Endothelial cell of umbilical vein (primary cell): Measurements from ENCODE around the gene DIO3. TPM values are rescaled to one million over a fixed set of nuclear protein-coding genes. Genes with fewer than 3 reads are reported as not detected.

Experiments used
- BruUV-seq: library from RNA; stranded (reverse); fragments of 400-500 nt; replicated peaks from 2 replicates; lab custom pipeline; 2021; lab: Mats Ljungman, UMichigan
- CTCF ChIA-PET: fragments of 300-600, 350-600 bp; sonication (Branson Sonifier 250); formaldehyde crosslinking; loops from one replicate; lab custom pipeline; 2021; ENCODE audit warnings: antibody characterized with exemption, inconsistent platforms; lab: Charles Lee
- POLR2A ChIA-PET: fragments of 300-600, 350-600 bp; sonication (Branson Sonifier 250); formaldehyde crosslinking; loops from one replicate; lab custom pipeline; 2021; ENCODE audit warnings: antibody characterized with exemption, inconsistent platforms; lab: Charles Lee
- DNase-seq: peaks from one replicate; pipeline ENCODE4 v3.0.0-alpha.2; 2011; ENCODE audit warnings: low read depth, low spot score
- FAIRE-seq: peaks from 2 replicates; lab custom pipeline; 2011; peaks lifted over from hg19 to GRCh38; lab: Jason Lieb, UNC
- H2AFZ ChIP-seq: 2 replicates; pipeline ENCODE4 v1.6.0; 2012; ENCODE audit warnings: low read depth, low read length, control low read depth, inconsistent platforms
- H3K27ac ChIP-seq: 2 replicates; pipeline ENCODE4 v1.5.1; 2011; ENCODE audit warnings: low read depth, mild to moderate bottlenecking, control low read depth, low read length, moderate library complexity; ENCODE audit not compliant: insufficient read depth
- H3K27me3 ChIP-seq, 2 experiments: 2 replicates each; pipeline versions ENCODE4 v1.6.0 to v1.6.1; 2011; ENCODE audit warnings: low read length in 2 of 2, mixed read lengths in 1 of 2; ENCODE audit not compliant: control insufficient read depth in 2 of 2, insufficient read depth in 2 of 2
- H3K36me3 ChIP-seq, 2 experiments: 2 replicates in 1 of 2; 3 replicates in 1 of 2; pipeline ENCODE4 v1.5.1; 2011; ENCODE audit warnings: low read length in 2 of 2, mild to moderate bottlenecking in 1 of 2, moderate library complexity in 1 of 2; ENCODE audit not compliant: control insufficient read depth in 2 of 2, insufficient read depth in 2 of 2; ENCODE audit errors: extremely low read depth in 1 of 2
- H3K4me1 ChIP-seq: 3 replicates; pipeline ENCODE4 v1.5.1; 2011; ENCODE audit warnings: mild to moderate bottlenecking, low read length; ENCODE audit not compliant: control insufficient read depth, insufficient read depth; ENCODE audit errors: extremely low read depth
- H3K4me2 ChIP-seq: 2 replicates; pipeline ENCODE4 v1.6.1; 2011; ENCODE audit warnings: low read length, control low read depth, mixed read lengths; ENCODE audit not compliant: insufficient read depth
- H3K4me3 ChIP-seq, 3 experiments: fragments of 200-600 bp in 1 of 3; sonication (generic), shearing (Covaris generic) in 1 of 3; replicated peaks in 1 of 3; 2 replicates each; pipeline ENCODE4 v1.5.1; 2011 to 2016; ENCODE audit warnings: control low read depth in 3 of 3, low read length in 3 of 3, mild to moderate bottlenecking in 2 of 3, inconsistent platforms in 1 of 3, low read depth in 1 of 3, moderate library complexity in 1 of 3; ENCODE audit not compliant: insufficient read depth in 1 of 3
- H3K79me2 ChIP-seq: 2 replicates; pipeline ENCODE4 v1.6.0; 2012; ENCODE audit warnings: low read length, inconsistent platforms; ENCODE audit not compliant: control insufficient read depth, insufficient read depth
- H3K9ac ChIP-seq: replicated peaks from 2 replicates; pipeline ENCODE3; 2011; ENCODE audit warnings: low read length, control low read depth; ENCODE audit not compliant: insufficient read depth; ENCODE audit errors: extremely low read depth
- H3K9me1 ChIP-seq: replicated peaks from 3 replicates; pipeline ENCODE4 v1.6.0; 2011; ENCODE audit warnings: mild to moderate bottlenecking, low read length; ENCODE audit not compliant: control insufficient read depth, insufficient read depth; ENCODE audit errors: extremely low read depth
- H3K9me3 ChIP-seq: replicated peaks from 2 replicates; pipeline ENCODE4 v1.5.1; 2012; ENCODE audit warnings: low read length, inconsistent platforms; ENCODE audit not compliant: control insufficient read depth, insufficient read depth
- H4K20me1 ChIP-seq: replicated peaks from 2 replicates; pipeline ENCODE3; 2011; ENCODE audit warnings: mild to moderate bottlenecking, low read length; ENCODE audit not compliant: control insufficient read depth, insufficient read depth; ENCODE audit errors: extremely low read depth
- FOS ChIP-seq: IDR thresholded peaks from 2 replicates; pipeline ENCODE4 v1.6.1; 2011; ENCODE audit warnings: mild to moderate bottlenecking, low read length, moderate library complexity, borderline replicate concordance; ENCODE audit not compliant: insufficient read depth
- GATA2 ChIP-seq: IDR thresholded peaks from 2 replicates; pipeline ENCODE4 v1.7.0; 2011; ENCODE audit warnings: low read depth, mild to moderate bottlenecking, moderate library complexity, mixed read lengths, low read length; ENCODE audit not compliant: insufficient read length, insufficient read depth
- JUN ChIP-seq: IDR thresholded peaks from 2 replicates; pipeline ENCODE4 v1.6.1; 2011; ENCODE audit warnings: borderline replicate concordance, low read depth; ENCODE audit not compliant: insufficient read length, insufficient read depth
- MAX ChIP-seq: IDR thresholded peaks from 2 replicates; pipeline ENCODE4 v1.6.1; 2011; ENCODE audit not compliant: insufficient read depth, insufficient read length
- MYC ChIP-seq: IDR thresholded peaks from one replicate; pipeline ENCODE4 v1.6.1; 2011; ENCODE audit warnings: mild to moderate bottlenecking, low read depth, low read length
- POLR2A ChIP-seq: IDR thresholded peaks from 2 replicates; pipeline ENCODE4 v1.6.1; 2012; ENCODE audit warnings: low read depth, mild to moderate bottlenecking, control low read depth, low read length
- POLR2AphosphoS5 ChIP-seq: IDR thresholded peaks from 2 replicates; pipeline ENCODE4 v1.6.1; 2012; ENCODE audit warnings: low read depth, mild to moderate bottlenecking, control low read depth, low read length, moderate library complexity; ENCODE audit not compliant: insufficient read depth
- dilution Hi-C: fragments of 300-500 bp; cut with MboI; formaldehyde crosslinking; loops from one replicate; pipeline ENCODE4 v1.15.0; 2019; ENCODE audit warnings: low sequenced_read_pairs; ENCODE audit not compliant: extremely low pct_ligation_motif_present
- intact Hi-C: fragments of 100-400 bp; cut with micrococcal nuclease; formaldehyde crosslinking; loops from one replicate; pipeline ENCODE4 v1.10.0; 2022
- polyA plus RNA-seq, 4 experiments: library from polyadenylated mRNA; depleted of rRNA in 3 of 4; stranded (reverse) in 3 of 4; unstranded in 1 of 4; fragments of >200 nt; gene quantifications; 2 replicates each; pipeline versions ENCODE4 v1.2.1 to v1.2.3, GENCODE V29; 2011 to 2012; ENCODE audit warnings: missing spikeins in 1 of 4
- total RNA-seq: library from RNA; stranded (reverse); gene quantifications from 2 replicates; pipeline ENCODE4 v1.2.3, GENCODE V29; 2021
- TF ChIP-seq, protein P1 (sequence below), 2 donors: IDR thresholded peaks; 1 replicate in 1 of 2; 2 replicates in 1 of 2; pipeline ENCODE4 v1.5.1; 2011; ENCODE audit warnings: low read length in 2 of 2, mild to moderate bottlenecking in 2 of 2, moderate library complexity in 2 of 2, control low read depth in 1 of 2, inconsistent platforms in 1 of 2, low read depth in 1 of 2; ENCODE audit not compliant: insufficient read depth in 1 of 2; ENCODE audit errors: extremely low read depth in 1 of 2

DIO3 gene
- total and polyA plus RNA-seq, 2 donors (not counting 3 experiments of a cell fraction or from before 2014, with no cell fraction given): not detected

- Histone ChIP-seq H3K27me3 (no peaks in the 10 kb centered on the region), H3K9ac (no peak overlapping the region), H3K36me3 (no peaks in the 10 kb centered on the region), H3K9me1 (no peaks in the 10 kb centered on the region), H3K4me3 (no peak overlapping the region), H2AFZ (no peak overlapping the region), H3K4me2 (no peak overlapping the region), H3K9me3 (no peaks in the 10 kb centered on the region), H3K4me1 (no peaks in the 10 kb centered on the region), H3K27ac (no peak overlapping the region), H3K79me2 (no peaks in the 10 kb centered on the region), H4K20me1 (no peaks in the 10 kb centered on the region)
- no peak for TF ChIP-seq MAX
- no peak for TF ChIP-seq POLR2A
- TF ChIP-seq FOS: no peak
- TF ChIP-seq POLR2AphosphoS5: no peak
- TF ChIP-seq, protein P1, sequence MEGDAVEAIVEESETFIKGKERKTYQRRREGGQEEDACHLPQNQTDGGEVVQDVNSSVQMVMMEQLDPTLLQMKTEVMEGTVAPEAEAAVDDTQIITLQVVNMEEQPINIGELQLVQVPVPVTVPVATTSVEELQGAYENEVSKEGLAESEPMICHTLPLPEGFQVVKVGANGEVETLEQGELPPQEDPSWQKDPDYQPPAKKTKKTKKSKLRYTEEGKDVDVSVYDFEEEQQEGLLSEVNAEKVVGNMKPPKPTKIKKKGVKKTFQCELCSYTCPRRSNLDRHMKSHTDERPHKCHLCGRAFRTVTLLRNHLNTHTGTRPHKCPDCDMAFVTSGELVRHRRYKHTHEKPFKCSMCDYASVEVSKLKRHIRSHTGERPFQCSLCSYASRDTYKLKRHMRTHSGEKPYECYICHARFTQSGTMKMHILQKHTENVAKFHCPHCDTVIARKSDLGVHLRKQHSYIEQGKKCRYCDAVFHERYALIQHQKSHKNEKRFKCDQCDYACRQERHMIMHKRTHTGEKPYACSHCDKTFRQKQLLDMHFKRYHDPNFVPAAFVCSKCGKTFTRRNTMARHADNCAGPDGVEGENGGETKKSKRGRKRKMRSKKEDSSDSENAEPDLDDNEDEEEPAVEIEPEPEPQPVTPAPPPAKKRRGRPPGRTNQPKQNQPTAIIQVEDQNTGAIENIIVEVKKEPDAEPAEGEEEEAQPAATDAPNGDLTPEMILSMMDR (IDR thresholded peaks at IDR 0.05; ENCODE audit: extremely low read depth in 1 of 2, insufficient read depth in 1 of 2, low read depth in 1 of 2, low read length in 2 of 2): no peak
- no peak for TF ChIP-seq MYC
- TF ChIP-seq JUN: no peak
- no peak for TF ChIP-seq GATA2
- intact Hi-C loops: no loop called here
- dilution Hi-C loops: no loop called here
- ChIA-PET CTCF (no interaction called here), POLR2A (no interaction called here)
- BruUV-seq: no TSS peak
- FAIRE-seq: no peak
- DNase-seq: no peak
These were observed 32.2 kb upstream of the DIO3 start for GRCh38 chr14:101529079-101529478.
